A549 treated with Mapracorat at 1 μM for 4 hours (cell line): ENCODE measurements around the gene INPPL1. TPM values are rescaled to one million over a fixed set of nuclear protein-coding genes. Genes with fewer than 3 reads are reported as not detected.

Source experiments
- total RNA-seq: library from RNA; stranded (reverse); fragments of 200-300 nt; extraction: Qiagen RNA extraction; gene quantifications from 5 replicates; pipeline ENCODE4 v1.2.3, GENCODE V29; 2022

The INPPL1 gene, protein sequence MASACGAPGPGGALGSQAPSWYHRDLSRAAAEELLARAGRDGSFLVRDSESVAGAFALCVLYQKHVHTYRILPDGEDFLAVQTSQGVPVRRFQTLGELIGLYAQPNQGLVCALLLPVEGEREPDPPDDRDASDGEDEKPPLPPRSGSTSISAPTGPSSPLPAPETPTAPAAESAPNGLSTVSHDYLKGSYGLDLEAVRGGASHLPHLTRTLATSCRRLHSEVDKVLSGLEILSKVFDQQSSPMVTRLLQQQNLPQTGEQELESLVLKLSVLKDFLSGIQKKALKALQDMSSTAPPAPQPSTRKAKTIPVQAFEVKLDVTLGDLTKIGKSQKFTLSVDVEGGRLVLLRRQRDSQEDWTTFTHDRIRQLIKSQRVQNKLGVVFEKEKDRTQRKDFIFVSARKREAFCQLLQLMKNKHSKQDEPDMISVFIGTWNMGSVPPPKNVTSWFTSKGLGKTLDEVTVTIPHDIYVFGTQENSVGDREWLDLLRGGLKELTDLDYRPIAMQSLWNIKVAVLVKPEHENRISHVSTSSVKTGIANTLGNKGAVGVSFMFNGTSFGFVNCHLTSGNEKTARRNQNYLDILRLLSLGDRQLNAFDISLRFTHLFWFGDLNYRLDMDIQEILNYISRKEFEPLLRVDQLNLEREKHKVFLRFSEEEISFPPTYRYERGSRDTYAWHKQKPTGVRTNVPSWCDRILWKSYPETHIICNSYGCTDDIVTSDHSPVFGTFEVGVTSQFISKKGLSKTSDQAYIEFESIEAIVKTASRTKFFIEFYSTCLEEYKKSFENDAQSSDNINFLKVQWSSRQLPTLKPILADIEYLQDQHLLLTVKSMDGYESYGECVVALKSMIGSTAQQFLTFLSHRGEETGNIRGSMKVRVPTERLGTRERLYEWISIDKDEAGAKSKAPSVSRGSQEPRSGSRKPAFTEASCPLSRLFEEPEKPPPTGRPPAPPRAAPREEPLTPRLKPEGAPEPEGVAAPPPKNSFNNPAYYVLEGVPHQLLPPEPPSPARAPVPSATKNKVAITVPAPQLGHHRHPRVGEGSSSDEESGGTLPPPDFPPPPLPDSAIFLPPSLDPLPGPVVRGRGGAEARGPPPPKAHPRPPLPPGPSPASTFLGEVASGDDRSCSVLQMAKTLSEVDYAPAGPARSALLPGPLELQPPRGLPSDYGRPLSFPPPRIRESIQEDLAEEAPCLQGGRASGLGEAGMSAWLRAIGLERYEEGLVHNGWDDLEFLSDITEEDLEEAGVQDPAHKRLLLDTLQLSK
- total RNA-seq = 54.7 to 83.6 TPM (median 71.5 TPM) in 5 replicates

DNA sequence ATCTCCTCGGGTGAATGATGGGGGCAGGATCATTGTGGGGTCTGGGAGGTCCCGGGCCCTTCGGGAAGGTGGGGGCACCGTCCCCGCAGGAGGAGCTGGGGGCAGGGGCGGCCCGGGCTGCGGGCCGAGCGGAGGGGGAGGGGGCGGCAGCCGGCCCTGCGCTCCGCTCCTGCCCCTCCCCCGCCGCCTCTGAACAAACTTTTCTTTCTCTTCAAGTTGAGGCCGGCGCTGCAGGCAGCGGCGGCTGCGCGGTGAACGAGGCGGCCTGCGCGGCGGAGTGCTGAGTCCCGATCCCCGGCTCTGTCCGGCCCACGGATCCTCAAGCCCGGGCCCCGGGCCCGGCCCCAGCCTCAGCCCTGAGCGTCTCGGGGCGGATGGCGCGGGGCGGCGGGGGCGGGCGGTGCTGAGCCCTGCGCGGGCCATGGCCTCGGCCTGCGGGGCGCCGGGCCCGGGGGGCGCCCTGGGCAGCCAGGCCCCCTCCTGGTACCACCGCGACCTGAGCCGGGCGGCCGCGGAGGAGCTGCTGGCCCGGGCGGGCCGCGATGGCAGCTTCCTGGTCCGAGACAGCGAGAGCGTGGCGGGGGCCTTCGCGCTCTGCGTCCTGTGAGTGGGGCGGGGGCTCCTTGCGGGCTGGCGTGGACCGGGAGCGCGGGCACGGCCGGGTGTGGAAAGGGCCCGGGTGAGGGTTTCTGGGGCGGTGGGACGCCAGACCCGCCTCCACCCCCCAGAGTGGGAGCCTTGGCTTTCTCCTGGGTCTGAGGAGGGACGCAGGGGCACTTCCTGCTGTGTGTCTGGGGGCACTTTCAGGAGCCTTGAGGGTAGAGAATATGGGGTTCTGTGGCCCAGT lies at the start of gene INPPL1:
Gene INPPL1, plus strand, starts transcription at position 204 of the 847 bp plus-strand sequence. Its CDS starts 218 bp downstream, at position 422.

DNA sequence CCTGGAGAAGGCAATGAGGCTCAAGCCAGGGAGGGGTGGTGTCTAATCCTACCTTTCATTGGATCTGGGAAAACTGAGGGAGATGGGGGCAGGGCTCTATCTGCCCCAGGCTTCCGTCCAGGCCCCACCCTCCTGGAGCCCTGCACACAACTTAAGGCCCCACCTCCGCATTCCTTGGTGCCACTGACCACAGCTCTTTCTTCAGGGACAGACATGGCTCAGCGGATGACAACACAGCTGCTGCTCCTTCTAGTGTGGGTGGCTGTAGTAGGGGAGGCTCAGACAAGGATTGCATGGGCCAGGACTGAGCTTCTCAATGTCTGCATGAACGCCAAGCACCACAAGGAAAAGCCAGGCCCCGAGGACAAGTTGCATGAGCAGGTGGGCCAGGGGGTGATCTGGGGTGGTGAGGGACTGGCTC lies 32.6 kb upstream of the INPPL1 start, which contains the start of gene FOLR1:
Gene FOLR1, plus strand, starts transcription at position 180 of the 421 bp plus-strand sequence. Its CDS starts 34 bp downstream, at position 214.

DNA sequence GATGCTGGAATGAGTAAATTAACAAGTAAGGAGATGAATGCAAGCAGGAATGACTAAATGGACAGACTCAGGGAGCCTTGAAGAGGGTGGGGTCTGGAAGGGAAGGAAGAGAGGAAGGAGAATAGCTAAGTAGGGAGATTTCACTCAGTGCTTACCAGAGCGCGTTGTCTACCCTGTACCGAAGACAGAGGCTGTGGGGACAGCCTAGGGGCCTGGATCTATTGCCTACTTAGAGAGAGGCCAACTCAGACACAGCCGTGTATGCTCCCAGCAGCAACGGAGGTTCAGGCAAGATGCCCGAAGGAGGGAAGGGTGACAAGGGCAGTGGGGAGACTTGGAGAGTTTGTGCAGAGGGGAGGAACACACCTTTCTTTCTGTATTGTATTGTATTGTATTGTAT lies 7.9 kb upstream of the INPPL1 start, which contains the start of gene FOLR2:
Gene FOLR2, plus strand, starts transcription at position 157 of the 400 bp plus-strand sequence. CDS start 1,791 bp downstream, outside the sequence.

DNA sequence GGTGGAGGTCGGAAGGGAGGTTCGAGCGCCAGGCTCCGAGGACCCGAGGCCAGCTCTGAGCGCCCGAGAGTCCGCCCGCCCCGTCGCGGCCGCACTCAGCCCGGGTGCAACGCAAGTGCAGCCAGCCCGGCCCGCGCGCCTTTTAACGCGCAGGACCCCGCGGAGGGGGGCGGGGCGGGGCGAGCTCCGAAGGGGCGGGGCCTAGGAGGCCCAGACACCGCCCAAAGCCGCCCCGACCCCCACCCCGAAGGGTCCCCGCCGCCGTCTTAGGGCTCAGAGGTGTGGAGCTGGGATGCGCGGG lies 19.4 kb downstream of the INPPL1 start, which contains the start of gene PHOX2A:
Gene PHOX2A, minus strand, starts transcription at position 117 of the 301 bp plus-strand sequence. CDS start 172 bp downstream, outside the sequence.

Other genes starting within 250 kb of the INPPL1 start
- gene IL18BP, start 225.9 kb upstream of the INPPL1 start, total RNA-seq = 2.8 to 4.4 TPM (median 4.3 TPM) in 5 replicates
- 52.8 to 68.2 TPM (median 66.7 TPM) in 5 replicates for gene NUMA1, start 144.2 kb upstream of the INPPL1 start, total RNA-seq
- 5.9 to 9.9 TPM (median 8.1 TPM) in 5 replicates for gene LRRC51, start 143.9 kb upstream of the INPPL1 start, total RNA-seq
- gene LAMTOR1, start 121.5 kb upstream of the INPPL1 start, total RNA-seq = 134 to 155 TPM (median 136 TPM) in 5 replicates
- gene TOMT, start 118.8 kb upstream of the INPPL1 start, total RNA-seq = not detected in 5 replicates
- gene ANAPC15, start 112.1 kb upstream of the INPPL1 start, total RNA-seq = 83.8 to 91.6 TPM (median 89.3 TPM) in 5 replicates
- gene FOLR3, start 89.0 kb upstream of the INPPL1 start, total RNA-seq = 0.19 TPM in 1 of 5 replicates, not detected in the others
- gene FOLR1, start 32.6 kb upstream of the INPPL1 start, total RNA-seq = not detected in 5 replicates
- not detected in 5 replicates for gene FOLR2, start 8.0 kb upstream of the INPPL1 start, total RNA-seq
- gene PHOX2A, start 19.4 kb downstream of the INPPL1 start, total RNA-seq = not detected in 5 replicates
- 12.6 to 20.4 TPM (median 15.8 TPM) in 5 replicates for gene CLPB, start 209.8 kb downstream of the INPPL1 start, total RNA-seq